Prostate gland (tissue), 2 donors: ENCODE results near the gene MID1IP1. TPM values are rescaled to one million over a fixed set of nuclear protein-coding genes. Genes with fewer than 3 reads are reported as not detected.

Experiments used
- DNase-seq: peaks from one replicate; pipeline ENCODE4 v3.0.0-alpha.2; 2019; ENCODE audit warnings: low spot score
- H3K27ac ChIP-seq, 2 donors: fragments of 200-600 bp; sonication (generic); 2 replicates each; pipeline ENCODE4 v1.5.1; 2017 to 2019
- H3K27me3 ChIP-seq: fragments of 200-600 bp; sonication (generic); replicated peaks from 2 replicates; pipeline ENCODE4 v1.5.1; 2019; ENCODE audit not compliant: insufficient read depth
- H3K36me3 ChIP-seq, 2 donors: fragments of 200-600 bp; sonication (generic); 1 replicate in 1 of 2; 2 replicates in 1 of 2; pipeline versions ENCODE4 v1.5.1 to v1.8.1; 2017 to 2019
- H3K4me1 ChIP-seq: fragments of 200-600 bp; sonication (generic); replicated peaks from 2 replicates; pipeline ENCODE4 v1.5.1; 2019
- H3K4me3 ChIP-seq, 2 donors: fragments of 200-600 bp; sonication (generic); 2 replicates each; pipeline ENCODE4 v1.5.1; 2017 to 2019
- H3K9me3 ChIP-seq: fragments of 200-600 bp; sonication (generic); 2 replicates; pipeline ENCODE4 v1.5.1; 2017
- CTCF ChIP-seq, 4 experiments: fragments of 200-600 bp in 2 of 4; fragments of 450-650 bp in 2 of 4; sonication (generic) in 2 of 4; IDR thresholded peaks; 1 replicate in 3 of 4; 2 replicates in 1 of 4; pipeline ENCODE4 v1.5.1; 2016 to 2019; ENCODE audit warnings: antibody characterized with exemption in 4 of 4, mild to moderate bottlenecking in 2 of 4, moderate library complexity in 2 of 4
- POLR2A ChIP-seq: fragments of 450-650 bp; IDR thresholded peaks from one replicate; pipeline ENCODE4 v1.6.1; 2016; ENCODE audit warnings: antibody characterized with exemption, mild to moderate bottlenecking
- POLR2AphosphoS5 ChIP-seq: sonication (generic); formaldehyde crosslinking; IDR thresholded peaks from one replicate; pipeline ENCODE4 v1.6.1; 2017; ENCODE audit warnings: antibody characterized with exemption
- WGBS: methylation state at CpG from one replicate; pipeline ENCODE4 v1.1.5; 2018; 5-methylcytosine and 5-hydroxymethylcytosine counted together
- intact Hi-C: fragments of 100-400 bp; cut with DNase I; formaldehyde crosslinking; loops from one replicate; pipeline ENCODE4 v1.14.2; 2022
- total RNA-seq, 2 donors: library from RNA; depleted of rRNA; stranded (reverse); fragments of >200 nt; gene quantifications; one replicate each; pipeline ENCODE4 v1.1.0, GENCODE V29; 2016

Gene MID1IP1
- total RNA-seq, 2 donors from 2014 or later: 34.7 to 129 TPM

GRCh38 chrX:38848671-38849455 lies 47.6 kb downstream of the MID1IP1 start:
- no peaks in the 10 kb centered on the region for H3K9me3 ChIP-seq
- intact Hi-C loops: no loop called here
- no peak overlapping the region for H3K27ac ChIP-seq
- DNase-seq: no peak
- H3K4me1 ChIP-seq: no peaks in the 10 kb centered on the region
- H3K4me3 ChIP-seq: no peak overlapping the region
- no peaks in the 10 kb centered on the region for H3K27me3 ChIP-seq
- no peak for TF ChIP-seq CTCF (IDR thresholded peaks at IDR 0.05)
- TF ChIP-seq POLR2AphosphoS5: no peak
- TF ChIP-seq POLR2A: no peak
- no peaks in the 10 kb centered on the region for H3K36me3 ChIP-seq
- WGBS: 97% methylated on average over 7 of the region's 7 CpGs

DNA sequence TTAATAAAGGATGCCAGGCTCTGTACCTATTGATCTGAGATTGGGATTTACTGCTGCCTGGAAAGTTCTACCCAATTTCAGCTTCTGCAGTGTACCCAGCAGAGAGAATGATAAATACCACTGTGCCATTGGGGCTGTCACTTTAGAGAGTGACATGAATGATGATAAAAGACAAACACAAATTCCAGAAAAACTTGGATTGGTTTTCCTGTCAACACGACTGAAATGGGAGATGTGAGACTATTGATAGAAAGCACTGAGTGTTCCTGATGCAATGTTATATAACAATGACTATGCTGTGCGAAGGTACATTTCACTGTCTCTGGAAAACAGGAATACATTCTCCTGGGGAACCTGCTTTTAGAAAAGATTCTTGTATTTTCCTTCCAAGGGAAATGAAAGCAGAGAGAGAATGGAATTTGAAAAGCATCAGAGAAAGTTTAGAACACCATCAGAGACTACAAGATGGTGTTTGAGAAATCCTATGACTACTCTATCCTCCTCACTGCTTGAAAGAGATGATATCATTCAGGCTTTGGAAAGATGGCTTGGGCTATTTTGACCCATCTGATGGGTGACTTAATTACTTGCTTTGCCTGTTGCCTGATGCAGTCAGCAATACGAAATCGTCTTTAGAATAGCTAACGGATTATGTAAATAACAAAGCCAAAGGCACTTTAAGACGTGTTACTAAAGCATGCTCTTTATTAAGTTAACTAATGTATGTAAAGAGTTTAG lies 49.7 kb downstream of the MID1IP1 start:
- Histone ChIP-seq H3K9me3 (no peaks in the 10 kb centered on the region), H3K27me3 (no peaks in the 10 kb centered on the region), H3K4me1 (no peaks in the 10 kb centered on the region), H3K27ac (no peak overlapping the region), H3K4me3 (no peak overlapping the region), H3K36me3 (no peaks in the 10 kb centered on the region)
- DNase-seq: no peak
- WGBS: 77% methylated on average over 6 of the region's 6 CpGs
- no peak for TF ChIP-seq CTCF (IDR thresholded peaks at IDR 0.05)
- TF ChIP-seq POLR2AphosphoS5: no peak
- TF ChIP-seq POLR2A: no peak
- intact Hi-C loops: no loop called here

GRCh38 chrX:38854305-38854704 lies 53.0 kb downstream of the MID1IP1 start:
- Histone ChIP-seq H3K9me3 (no peaks in the 10 kb centered on the region), H3K27ac (no peak overlapping the region), H3K4me3 (no peak overlapping the region), H3K36me3 (no peaks in the 10 kb centered on the region), H3K27me3 (no peaks in the 10 kb centered on the region), H3K4me1 (no peaks in the 10 kb centered on the region)
- DNase-seq: no peak
- TF ChIP-seq POLR2A (no peak), POLR2AphosphoS5 (no peak), CTCF (IDR thresholded peaks at IDR 0.05) (no peak)
- intact Hi-C loops: no loop called here
- WGBS: 81% methylated on average over 3 of the region's 3 CpGs

Other genes starting within 250 kb of the MID1IP1 start
- 10 to 100 TPM; 11.4 to 16.4 TPM for gene TSPAN7, start 239.9 kb upstream of the MID1IP1 start, total RNA-seq